Uterus (tissue), 2 donors: Measurements from ENCODE around the gene DCLK2.

ENCODE experiments used
- POLR2A ChIP-seq, 2 donors: fragments of 450-650 bp; IDR thresholded peaks; one replicate each; pipeline ENCODE4 v1.6.1; 2016; ENCODE audit warnings: antibody characterized with exemption in 2 of 2, mild to moderate bottlenecking in 1 of 2, moderate library complexity in 1 of 2
- TF ChIP-seq, protein P1 (sequence below), 4 experiments: fragments of 200-600 bp in 2 of 4; fragments of 450-650 bp in 2 of 4; sonication (generic) in 2 of 4; IDR thresholded peaks; one replicate each; pipeline ENCODE4 v1.5.1; 2016 to 2019; ENCODE audit warnings: antibody characterized with exemption in 4 of 4, mild to moderate bottlenecking in 2 of 4, moderate library complexity in 1 of 4

DNA sequence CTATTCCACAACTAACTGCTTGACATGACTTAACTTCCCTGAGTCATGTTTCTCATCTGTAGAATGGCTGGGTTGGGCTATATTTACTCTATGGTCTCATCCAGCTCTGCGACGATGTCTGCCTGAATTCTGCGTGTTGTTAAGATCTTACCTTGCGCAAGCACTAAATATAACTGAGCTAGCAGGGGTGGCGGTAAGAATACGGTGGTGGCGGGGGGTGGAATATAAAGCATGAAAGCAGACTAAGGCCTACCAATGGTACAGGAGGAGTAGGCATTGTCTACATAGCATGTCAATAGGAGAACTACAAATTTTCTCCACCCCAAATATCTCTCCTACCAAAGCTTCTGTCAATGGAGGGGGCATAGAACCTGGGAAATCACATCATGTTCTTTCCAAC lies 45.7 kb upstream of the DCLK2 start:
- TF ChIP-seq, protein P1, sequence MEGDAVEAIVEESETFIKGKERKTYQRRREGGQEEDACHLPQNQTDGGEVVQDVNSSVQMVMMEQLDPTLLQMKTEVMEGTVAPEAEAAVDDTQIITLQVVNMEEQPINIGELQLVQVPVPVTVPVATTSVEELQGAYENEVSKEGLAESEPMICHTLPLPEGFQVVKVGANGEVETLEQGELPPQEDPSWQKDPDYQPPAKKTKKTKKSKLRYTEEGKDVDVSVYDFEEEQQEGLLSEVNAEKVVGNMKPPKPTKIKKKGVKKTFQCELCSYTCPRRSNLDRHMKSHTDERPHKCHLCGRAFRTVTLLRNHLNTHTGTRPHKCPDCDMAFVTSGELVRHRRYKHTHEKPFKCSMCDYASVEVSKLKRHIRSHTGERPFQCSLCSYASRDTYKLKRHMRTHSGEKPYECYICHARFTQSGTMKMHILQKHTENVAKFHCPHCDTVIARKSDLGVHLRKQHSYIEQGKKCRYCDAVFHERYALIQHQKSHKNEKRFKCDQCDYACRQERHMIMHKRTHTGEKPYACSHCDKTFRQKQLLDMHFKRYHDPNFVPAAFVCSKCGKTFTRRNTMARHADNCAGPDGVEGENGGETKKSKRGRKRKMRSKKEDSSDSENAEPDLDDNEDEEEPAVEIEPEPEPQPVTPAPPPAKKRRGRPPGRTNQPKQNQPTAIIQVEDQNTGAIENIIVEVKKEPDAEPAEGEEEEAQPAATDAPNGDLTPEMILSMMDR (IDR thresholded peaks at IDR 0.05): no peak
- TF ChIP-seq POLR2A (IDR thresholded peaks at IDR 0.05): no peak
